K562 (cell line): ENCODE results near the gene TMEM86B. TPM values are rescaled to one million over a fixed set of nuclear protein-coding genes. Genes with fewer than 3 reads are reported as not detected.
A peak's percentile ranks its signal among the peaks of the same experiment; 100 is the strongest.

ENCODE experiments used
- CBFB ChIP-seq: sonication (generic); formaldehyde crosslinking; IDR thresholded peaks from 2 replicates; pipeline ENCODE4 v1.4.0; 2020; ENCODE audit warnings: mild to moderate bottlenecking, missing genetic modification reagents
- ETV5 ChIP-seq: sonication (generic); formaldehyde crosslinking; IDR thresholded peaks from 2 replicates; pipeline ENCODE4 v1.4.0; 2020; ENCODE audit warnings: low read depth, mild to moderate bottlenecking, missing genetic modification reagents
- OTX1 ChIP-seq: fragments of 450-650 bp; formaldehyde crosslinking; IDR thresholded peaks from 2 replicates; pipeline ENCODE4 v1.4.0; 2022; ENCODE audit warnings: mild to moderate bottlenecking
- PYGO2 ChIP-seq: fragments of 450-650 bp; IDR thresholded peaks from 2 replicates; pipeline ENCODE4 v1.6.1; 2016; ENCODE audit warnings: mild to moderate bottlenecking, missing genetic modification characterization, moderate library complexity, missing compliant biosample characterization
- SMAD3 ChIP-seq: fragments of 450-650 bp; formaldehyde crosslinking; conservative IDR thresholded peaks from 2 replicates; pipeline ENCODE4 v1.4.0; 2020; ENCODE audit warnings: mild to moderate bottlenecking
- TAF1 ChIP-seq: IDR thresholded peaks from 2 replicates; pipeline ENCODE4 v1.6.1; 2011; ENCODE audit warnings: mild to moderate bottlenecking, low read length, moderate library complexity; ENCODE audit not compliant: insufficient read depth, control insufficient read depth, severe bottlenecking; ENCODE audit errors: extremely low read depth
- TAF15 ChIP-seq: fragments of 200-400 bp; formaldehyde crosslinking; IDR thresholded peaks from 2 replicates; pipeline ENCODE4 v1.6.1; 2017; ENCODE audit warnings: mild to moderate bottlenecking, low read depth, low read length, moderate library complexity
- polyA plus RNA-seq, 8 experiments: library from polyadenylated mRNA; depleted of rRNA in 4 of 8; stranded (reverse) in 5 of 8; unstranded in 3 of 8; fragments of >200 nt; fragmentation: Nextera tagmentation in 2 of 8; fragmentation: Illumina TruSeq in 1 of 8; extraction: Ambion mirVana in 2 of 8; extraction: Trizol in 1 of 8; gene quantifications; 2 replicates each; pipeline versions ENCODE4 v1.2.1 to v1.2.3, GENCODE V29; 2011 to 2014; ENCODE audit warnings: inconsistent platforms in 1 of 8, missing spikeins in 1 of 8
- total RNA-seq, 7 experiments: library from RNA; depleted of rRNA in 6 of 7; stranded (reverse); fragments of >200 nt in 6 of 7; fragmentation: Illumina TruSeq in 2 of 7; extraction: Trizol in 2 of 7; gene quantifications; 2 replicates each; pipeline versions ENCODE4 v1.2.1 to v1.2.3, GENCODE V29; 2011 to 2021; ENCODE audit warnings: low replicate concordance in 1 of 7
- TF ChIP-seq, protein P1 (sequence below): fragments of 200-600 bp; sonication (generic); IDR thresholded peaks from one replicate; pipeline ENCODE4 v1.6.1; 2012; ENCODE audit warnings: mild to moderate bottlenecking, low read depth, low read length, inconsistent platforms
- TF ChIP-seq, protein P2 (sequence below): fragments of 450-650 bp; conservative IDR thresholded peaks from 2 replicates; pipeline ENCODE4 v1.6.1; 2016; ENCODE audit warnings: missing genetic modification characterization, low read depth, mild to moderate bottlenecking, control low read depth, missing compliant biosample characterization
- TF ChIP-seq, protein P3 (sequence below): fragments of 250-450 bp; sonication (Bioruptor Pico); IDR thresholded peaks from 2 replicates; pipeline ENCODE4 v1.8.0; 2021; ENCODE audit warnings: moderate library complexity, mild to moderate bottlenecking, inconsistent platforms
- TF ChIP-seq, protein P4 (sequence below): sonication (generic); IDR thresholded peaks from 2 replicates; pipeline ENCODE4 v1.6.1; 2016

TMEM86B gene
- total and polyA plus RNA-seq, 9 of the 15 experiments (the other 6 are each of a cell fraction or from before 2014, with no cell fraction given), result 0.28 to 7.9 (median 2.1) TPM

DNA sequence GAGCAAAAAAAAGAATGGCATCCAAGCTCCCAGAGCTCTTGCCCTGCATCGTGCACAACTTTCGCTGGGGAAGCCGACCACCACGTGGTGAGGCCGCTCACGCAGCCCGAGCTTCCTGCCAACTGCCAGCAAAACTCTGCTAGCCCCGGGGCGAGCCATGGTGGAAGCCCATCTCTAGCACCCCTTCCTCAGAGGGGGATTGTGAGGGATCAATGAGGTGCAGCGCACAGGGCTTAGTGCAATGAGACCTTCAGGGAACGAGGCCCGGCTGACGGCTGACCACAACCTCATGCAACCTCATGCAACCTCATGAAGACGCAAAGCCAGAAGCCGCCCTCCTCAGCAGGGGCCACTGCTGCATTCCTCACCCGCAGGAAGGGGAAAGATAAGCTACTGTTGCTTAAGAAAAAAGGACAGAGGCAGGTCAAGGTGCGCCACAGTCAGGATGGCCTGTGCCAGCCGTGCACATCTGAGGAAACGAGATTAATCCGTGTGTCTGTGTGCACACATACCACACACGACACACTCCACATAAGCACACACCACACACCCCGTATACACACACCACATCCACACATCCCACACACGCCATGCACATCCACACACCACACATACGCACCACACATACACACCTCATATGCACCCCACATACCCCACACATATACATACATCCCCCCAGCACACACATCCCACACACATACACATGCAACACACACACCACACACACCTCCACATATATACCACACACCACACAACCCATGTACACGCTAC, 41.8 kb upstream of the TMEM86B start (continued):
- TF ChIP-seq, protein P1, sequence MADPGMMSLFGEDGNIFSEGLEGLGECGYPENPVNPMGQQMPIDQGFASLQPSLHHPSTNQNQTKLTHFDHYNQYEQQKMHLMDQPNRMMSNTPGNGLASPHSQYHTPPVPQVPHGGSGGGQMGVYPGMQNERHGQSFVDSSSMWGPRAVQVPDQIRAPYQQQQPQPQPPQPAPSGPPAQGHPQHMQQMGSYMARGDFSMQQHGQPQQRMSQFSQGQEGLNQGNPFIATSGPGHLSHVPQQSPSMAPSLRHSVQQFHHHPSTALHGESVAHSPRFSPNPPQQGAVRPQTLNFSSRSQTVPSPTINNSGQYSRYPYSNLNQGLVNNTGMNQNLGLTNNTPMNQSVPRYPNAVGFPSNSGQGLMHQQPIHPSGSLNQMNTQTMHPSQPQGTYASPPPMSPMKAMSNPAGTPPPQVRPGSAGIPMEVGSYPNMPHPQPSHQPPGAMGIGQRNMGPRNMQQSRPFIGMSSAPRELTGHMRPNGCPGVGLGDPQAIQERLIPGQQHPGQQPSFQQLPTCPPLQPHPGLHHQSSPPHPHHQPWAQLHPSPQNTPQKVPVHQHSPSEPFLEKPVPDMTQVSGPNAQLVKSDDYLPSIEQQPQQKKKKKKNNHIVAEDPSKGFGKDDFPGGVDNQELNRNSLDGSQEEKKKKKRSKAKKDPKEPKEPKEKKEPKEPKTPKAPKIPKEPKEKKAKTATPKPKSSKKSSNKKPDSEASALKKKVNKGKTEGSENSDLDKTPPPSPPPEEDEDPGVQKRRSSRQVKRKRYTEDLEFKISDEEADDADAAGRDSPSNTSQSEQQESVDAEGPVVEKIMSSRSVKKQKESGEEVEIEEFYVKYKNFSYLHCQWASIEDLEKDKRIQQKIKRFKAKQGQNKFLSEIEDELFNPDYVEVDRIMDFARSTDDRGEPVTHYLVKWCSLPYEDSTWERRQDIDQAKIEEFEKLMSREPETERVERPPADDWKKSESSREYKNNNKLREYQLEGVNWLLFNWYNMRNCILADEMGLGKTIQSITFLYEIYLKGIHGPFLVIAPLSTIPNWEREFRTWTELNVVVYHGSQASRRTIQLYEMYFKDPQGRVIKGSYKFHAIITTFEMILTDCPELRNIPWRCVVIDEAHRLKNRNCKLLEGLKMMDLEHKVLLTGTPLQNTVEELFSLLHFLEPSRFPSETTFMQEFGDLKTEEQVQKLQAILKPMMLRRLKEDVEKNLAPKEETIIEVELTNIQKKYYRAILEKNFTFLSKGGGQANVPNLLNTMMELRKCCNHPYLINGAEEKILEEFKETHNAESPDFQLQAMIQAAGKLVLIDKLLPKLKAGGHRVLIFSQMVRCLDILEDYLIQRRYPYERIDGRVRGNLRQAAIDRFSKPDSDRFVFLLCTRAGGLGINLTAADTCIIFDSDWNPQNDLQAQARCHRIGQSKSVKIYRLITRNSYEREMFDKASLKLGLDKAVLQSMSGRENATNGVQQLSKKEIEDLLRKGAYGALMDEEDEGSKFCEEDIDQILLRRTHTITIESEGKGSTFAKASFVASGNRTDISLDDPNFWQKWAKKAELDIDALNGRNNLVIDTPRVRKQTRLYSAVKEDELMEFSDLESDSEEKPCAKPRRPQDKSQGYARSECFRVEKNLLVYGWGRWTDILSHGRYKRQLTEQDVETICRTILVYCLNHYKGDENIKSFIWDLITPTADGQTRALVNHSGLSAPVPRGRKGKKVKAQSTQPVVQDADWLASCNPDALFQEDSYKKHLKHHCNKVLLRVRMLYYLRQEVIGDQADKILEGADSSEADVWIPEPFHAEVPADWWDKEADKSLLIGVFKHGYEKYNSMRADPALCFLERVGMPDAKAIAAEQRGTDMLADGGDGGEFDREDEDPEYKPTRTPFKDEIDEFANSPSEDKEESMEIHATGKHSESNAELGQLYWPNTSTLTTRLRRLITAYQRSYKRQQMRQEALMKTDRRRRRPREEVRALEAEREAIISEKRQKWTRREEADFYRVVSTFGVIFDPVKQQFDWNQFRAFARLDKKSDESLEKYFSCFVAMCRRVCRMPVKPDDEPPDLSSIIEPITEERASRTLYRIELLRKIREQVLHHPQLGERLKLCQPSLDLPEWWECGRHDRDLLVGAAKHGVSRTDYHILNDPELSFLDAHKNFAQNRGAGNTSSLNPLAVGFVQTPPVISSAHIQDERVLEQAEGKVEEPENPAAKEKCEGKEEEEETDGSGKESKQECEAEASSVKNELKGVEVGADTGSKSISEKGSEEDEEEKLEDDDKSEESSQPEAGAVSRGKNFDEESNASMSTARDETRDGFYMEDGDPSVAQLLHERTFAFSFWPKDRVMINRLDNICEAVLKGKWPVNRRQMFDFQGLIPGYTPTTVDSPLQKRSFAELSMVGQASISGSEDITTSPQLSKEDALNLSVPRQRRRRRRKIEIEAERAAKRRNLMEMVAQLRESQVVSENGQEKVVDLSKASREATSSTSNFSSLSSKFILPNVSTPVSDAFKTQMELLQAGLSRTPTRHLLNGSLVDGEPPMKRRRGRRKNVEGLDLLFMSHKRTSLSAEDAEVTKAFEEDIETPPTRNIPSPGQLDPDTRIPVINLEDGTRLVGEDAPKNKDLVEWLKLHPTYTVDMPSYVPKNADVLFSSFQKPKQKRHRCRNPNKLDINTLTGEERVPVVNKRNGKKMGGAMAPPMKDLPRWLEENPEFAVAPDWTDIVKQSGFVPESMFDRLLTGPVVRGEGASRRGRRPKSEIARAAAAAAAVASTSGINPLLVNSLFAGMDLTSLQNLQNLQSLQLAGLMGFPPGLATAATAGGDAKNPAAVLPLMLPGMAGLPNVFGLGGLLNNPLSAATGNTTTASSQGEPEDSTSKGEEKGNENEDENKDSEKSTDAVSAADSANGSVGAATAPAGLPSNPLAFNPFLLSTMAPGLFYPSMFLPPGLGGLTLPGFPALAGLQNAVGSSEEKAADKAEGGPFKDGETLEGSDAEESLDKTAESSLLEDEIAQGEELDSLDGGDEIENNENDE, result no peak
- TF ChIP-seq CBFB (CRISPR knock-in tag), result peak; percentile 68; the same call in 1 of the 2 replicates
- no peak for TF ChIP-seq ETV5 (CRISPR knock-in tag)
- peak; percentile 88; the same call in 1 of the 2 replicates for TF ChIP-seq OTX1 (CRISPR knock-in tag)
- TF ChIP-seq TAF15, result no peak
- no peak for TF ChIP-seq PYGO2 (tag)
- TF ChIP-seq, protein P2, sequence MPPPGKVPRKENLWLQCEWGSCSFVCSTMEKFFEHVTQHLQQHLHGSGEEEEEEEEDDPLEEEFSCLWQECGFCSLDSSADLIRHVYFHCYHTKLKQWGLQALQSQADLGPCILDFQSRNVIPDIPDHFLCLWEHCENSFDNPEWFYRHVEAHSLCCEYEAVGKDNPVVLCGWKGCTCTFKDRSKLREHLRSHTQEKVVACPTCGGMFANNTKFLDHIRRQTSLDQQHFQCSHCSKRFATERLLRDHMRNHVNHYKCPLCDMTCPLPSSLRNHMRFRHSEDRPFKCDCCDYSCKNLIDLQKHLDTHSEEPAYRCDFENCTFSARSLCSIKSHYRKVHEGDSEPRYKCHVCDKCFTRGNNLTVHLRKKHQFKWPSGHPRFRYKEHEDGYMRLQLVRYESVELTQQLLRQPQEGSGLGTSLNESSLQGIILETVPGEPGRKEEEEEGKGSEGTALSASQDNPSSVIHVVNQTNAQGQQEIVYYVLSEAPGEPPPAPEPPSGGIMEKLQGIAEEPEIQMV (tag), result no peak
- TF ChIP-seq, protein P3, sequence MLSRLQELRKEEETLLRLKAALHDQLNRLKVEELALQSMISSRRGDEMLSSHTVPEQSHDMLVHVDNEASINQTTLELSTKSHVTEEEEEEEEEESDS, result no peak
- TF ChIP-seq SMAD3 (CRISPR knock-in tag), result no peak; the same call in 1 of the 2 replicates
- TF ChIP-seq TAF1, result no peak
- TF ChIP-seq, protein P4, sequence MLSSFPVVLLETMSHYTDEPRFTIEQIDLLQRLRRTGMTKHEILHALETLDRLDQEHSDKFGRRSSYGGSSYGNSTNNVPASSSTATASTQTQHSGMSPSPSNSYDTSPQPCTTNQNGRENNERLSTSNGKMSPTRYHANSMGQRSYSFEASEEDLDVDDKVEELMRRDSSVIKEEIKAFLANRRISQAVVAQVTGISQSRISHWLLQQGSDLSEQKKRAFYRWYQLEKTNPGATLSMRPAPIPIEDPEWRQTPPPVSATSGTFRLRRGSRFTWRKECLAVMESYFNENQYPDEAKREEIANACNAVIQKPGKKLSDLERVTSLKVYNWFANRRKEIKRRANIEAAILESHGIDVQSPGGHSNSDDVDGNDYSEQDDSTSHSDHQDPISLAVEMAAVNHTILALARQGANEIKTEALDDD, result no peak
